HG03280 (cell line): Measurements from ENCODE around the gene RETREG1.
A peak's percentile ranks its signal among the peaks of the same experiment; 100 is the strongest.
"Not testable (repeated sequence)": the region's sequence is repeated elsewhere in the genome, so short reads cannot be mapped to it uniquely, and the experiment has no call there.

Experiments
- ATAC-seq: cut with Tn5 transposase; IDR thresholded peaks from one replicate; pipeline ENCODE4 v1.9.1; 2021; ENCODE audit warnings: mild to moderate bottlenecking, moderate library complexity; ENCODE audit not compliant: unreplicated experiment

Gene RETREG1, protein sequence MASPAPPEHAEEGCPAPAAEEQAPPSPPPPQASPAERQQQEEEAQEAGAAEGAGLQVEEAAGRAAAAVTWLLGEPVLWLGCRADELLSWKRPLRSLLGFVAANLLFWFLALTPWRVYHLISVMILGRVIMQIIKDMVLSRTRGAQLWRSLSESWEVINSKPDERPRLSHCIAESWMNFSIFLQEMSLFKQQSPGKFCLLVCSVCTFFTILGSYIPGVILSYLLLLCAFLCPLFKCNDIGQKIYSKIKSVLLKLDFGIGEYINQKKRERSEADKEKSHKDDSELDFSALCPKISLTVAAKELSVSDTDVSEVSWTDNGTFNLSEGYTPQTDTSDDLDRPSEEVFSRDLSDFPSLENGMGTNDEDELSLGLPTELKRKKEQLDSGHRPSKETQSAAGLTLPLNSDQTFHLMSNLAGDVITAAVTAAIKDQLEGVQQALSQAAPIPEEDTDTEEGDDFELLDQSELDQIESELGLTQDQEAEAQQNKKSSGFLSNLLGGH

DNA sequence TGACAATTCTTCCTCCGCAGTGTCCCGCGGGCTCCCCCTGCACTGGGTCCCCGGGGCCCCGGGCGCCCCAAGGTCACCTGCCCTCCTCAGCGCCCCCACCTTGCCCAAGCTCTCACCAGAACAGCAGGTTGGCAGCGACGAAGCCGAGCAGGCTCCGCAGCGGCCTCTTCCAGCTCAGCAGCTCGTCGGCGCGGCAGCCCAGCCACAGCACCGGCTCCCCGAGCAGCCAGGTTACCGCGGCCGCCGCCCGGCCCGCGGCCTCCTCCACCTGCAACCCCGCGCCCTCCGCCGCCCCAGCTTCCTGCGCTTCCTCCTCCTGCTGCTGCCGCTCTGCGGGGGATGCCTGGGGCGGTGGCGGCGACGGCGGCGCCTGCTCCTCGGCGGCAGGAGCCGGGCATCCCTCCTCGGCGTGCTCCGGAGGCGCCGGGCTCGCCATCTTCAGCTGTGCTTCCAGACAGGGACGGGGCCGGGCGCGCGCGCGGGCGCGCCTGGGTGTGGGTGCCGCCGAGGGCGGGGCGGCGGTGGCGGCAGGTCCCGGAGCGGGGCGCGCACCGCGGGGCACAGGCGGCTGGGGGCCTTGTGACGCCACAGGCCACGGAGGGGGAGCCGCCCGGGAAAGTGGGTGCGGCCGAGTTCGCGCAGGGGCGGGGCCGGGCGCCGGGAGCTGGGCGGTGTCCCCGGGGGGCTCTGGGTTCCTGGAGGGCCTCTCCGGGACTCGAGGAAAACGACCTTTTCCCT is at the start of gene RETREG1:
Gene RETREG1, minus strand, starts transcription at position 462 of the 738 bp plus-strand sequence. Its CDS starts 26 bp downstream, at position 436.
- ATAC-seq, result peak; percentile 70

DNA sequence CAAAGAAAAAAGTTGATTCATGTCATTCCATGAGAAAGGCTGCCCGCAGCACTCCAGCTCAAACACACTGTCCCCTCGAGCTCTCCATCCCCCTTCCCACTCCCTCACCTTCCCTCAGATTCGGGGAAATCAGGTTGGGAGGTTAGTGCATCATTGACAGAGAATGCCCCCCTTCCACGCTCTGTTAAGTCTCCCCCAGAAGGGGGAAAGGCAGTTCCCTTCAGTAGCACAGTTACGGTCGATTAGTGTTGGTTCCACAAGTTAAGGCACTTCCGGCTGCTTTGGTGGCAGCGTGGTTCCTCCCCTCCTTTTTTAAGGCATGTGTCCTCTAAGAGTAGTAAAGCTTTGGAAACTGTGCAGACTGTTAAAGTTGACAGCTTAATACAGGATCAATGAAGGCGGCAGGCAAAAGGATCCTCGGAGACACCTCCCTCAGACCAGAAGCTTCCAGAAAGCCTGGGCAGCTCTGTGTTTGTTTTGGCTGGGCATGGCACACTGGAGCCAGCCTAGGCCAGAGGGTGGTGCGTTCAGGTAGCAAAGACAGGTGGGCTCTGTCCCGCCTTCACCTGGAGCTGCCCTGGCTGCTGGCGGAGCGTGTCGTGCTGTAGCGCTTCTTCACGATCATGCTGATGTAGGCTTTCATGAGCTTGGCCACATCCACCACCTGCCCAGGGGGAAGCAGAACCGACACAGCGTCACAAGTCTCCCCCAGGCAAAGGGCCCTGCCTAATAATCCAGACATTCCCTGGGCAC is 49.5 kb upstream of the RETREG1 start:
- no peak for ATAC-seq

DNA sequence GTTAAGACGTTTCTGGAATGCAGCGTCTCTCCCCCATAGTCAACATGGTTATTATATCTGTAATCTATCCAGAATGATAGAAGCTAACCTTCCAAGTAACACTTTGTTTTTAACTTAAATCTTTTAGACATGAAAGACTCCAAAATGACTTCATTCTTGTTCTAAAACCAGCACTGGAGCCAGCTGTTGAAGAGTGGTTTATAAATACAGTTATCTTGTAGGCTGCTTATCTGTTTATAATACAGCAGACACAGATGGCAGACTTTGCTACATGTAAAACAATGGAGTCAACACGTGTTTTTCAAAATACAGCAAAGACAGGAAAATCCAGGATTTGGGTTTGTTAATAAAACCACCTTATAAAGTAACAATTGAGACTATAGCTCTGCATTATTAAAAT is 48.8 kb upstream of the RETREG1 start:
- ATAC-seq, result no peak

DNA sequence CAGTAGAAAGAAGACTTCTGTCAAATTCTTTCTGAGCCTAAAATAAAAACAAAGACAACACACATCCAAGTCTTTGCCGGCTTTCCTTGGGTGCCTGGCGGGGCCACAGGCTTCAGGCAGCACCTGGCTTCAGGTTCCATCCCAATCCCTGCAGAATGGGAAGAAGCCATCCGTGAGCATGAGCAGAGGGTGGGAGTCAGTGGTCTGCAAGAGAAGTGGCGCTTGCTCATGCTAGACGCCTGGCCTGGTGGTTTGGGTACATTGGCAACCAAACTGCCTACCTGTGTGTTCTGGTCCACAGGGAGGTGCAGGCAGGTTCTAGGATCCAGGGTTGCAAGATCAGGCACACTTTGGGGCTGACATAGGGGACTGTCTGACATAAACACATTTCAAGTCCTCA is 47.6 kb upstream of the RETREG1 start:
- ATAC-seq, result no peak

DNA sequence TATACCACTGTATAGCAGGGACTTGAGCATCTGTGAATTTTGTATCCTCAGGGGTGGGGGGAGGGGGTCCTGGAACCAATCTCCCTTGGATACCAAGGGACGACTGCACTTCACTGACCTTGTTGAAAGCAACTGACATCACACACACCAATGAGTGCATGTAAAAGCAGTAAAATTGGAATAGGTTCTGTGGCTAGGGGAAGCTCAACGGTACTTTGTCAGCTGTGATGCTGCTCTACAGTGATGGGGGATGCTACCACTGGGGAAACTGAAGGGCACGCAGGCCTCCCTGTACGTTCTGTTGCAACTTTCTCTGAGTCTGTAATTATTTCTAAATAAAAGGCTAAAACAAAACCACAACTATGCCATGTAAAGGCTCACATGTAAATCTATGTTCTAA is 47.0 kb upstream of the RETREG1 start:
- ATAC-seq, result no peak

DNA sequence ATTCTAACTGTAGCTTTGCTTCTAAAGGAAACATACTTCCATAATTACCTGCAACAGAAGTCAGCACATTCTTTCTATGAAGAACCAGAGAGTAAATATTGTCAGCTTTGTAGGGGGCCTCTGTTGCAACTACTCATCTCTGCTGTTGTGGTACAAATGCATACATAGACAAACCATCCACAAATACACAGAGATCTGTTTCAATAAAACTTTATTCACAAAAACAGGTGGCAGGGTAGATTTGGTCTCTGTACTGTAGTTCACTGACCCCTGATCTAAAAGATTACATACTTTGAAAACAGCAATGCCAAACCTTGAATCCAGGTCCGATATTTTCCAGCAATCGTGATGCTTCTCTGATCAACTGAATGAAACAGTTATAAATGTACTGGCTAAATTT is 44.9 kb upstream of the RETREG1 start:
- ATAC-seq, result no peak

DNA sequence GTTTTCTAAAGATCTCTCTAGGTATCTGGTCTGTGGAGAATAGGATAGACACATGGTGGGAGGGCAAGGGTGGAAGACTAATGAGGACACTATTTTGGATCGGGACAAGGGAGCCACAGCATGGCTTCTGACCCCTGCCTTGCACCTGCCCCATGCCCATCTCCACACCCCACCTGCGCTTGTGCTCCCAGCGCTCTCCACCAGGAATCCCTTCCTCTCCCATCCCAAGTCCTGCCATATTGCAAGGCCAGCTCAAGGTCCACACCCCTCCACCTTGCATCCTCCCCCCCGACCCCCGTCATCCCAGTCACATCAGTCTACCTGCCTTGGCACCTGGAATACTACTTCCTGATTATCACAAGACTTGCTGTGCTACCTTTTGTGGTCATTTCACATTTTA is 44.2 kb upstream of the RETREG1 start:
- no peak for ATAC-seq

DNA sequence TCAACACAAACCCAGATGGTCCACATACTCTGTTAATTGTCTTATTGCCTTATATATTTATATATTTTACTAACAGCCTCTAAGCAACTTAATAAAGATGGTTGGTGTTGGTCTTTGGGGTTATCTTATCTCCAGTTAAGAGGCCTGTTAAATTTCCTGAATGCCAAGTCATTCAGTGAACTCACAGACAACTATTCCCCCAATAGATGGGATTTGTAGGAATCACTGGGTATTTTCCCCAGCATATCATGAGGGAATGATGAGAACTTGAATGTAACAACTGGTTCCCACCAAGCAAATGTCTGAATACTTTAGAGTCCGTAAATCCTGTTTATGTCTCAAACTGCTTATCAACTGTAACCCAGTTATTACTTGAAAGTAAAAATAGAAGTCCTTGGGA is 42.7 kb upstream of the RETREG1 start:
- no peak for ATAC-seq

DNA sequence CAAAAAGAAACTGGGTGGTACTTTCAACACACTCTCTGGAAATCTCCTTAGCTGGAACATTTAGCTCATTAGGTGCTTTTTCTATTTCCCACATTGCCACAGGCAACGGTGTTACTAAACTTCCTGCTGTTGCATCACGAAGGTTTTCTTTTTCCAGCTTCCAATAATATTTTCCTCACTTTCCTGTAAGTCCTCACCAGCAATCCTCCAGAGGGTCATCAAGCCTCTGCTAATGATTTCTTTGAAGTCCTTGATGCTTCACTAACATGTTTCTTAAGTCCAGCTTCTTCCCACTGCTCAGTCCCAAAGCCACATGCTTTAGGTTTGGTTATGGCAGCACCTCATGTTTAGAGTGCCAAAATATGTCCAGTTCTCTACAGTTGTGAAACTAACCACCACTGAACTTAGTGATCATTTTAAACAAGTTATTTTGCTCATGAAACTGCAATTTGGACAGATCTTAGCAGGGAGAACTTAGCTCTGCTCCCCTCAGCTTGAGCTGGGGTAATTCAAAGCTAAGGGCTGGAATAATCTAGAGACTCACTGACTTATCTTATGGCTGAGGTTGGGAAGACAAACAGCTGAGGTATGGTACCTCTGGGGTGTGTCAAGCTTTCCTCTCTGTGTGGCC is 39.9 kb upstream of the RETREG1 start:
- ATAC-seq, result no peak

DNA sequence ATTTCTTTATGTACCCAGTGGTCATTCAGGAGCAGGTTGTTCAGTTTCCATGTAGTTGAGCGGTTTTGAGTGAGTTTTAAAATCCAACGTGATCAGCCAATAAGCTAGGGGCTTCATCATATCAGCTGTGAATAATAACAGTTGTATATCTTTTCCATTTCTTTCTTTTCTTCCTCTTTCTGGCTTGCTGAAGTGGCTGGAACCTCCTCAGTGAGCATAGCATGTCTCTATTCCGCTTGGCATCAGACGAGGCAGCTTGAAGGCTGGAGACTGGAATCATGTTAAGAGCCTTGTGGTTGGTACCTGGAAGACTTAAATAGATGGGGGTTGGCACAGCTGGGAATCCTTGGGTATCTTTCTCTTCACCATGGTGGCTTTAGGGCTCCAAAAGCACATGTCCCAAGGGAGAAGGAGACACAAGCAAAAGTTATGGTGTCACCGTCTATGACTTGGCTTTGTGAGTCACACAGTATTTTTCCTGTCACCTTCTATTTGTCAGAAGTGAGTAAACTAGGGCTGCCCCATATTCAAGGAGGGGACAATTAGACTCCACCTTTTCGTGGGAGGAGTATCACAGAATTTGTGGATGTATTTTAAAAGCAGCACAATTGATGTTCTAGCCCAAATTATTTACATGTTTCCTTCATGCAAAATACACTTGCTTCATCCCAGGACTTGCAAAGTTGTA is 38.0 kb upstream of the RETREG1 start:
- ATAC-seq, result no peak

DNA sequence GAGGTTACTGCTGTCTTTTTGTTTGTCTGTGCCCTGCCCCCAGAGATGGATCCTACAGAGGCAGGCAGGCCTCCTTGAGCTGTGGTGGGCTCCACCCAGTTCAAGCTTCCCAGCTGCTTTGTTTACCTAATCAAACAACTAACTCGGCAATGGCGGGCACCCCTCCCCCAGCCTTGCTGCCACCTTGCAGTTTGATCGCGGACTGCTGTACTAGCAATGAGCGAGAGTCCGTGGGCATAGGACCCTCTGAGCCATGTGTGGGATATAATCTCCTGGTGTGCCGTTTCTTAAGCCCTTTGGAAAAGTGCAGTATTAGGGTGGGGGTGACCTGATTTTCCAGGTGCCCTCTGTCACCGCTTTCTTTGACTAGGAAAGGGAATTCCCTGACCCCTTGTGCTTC is 31.9 kb upstream of the RETREG1 start:
- not testable (repeated sequence) for ATAC-seq

DNA sequence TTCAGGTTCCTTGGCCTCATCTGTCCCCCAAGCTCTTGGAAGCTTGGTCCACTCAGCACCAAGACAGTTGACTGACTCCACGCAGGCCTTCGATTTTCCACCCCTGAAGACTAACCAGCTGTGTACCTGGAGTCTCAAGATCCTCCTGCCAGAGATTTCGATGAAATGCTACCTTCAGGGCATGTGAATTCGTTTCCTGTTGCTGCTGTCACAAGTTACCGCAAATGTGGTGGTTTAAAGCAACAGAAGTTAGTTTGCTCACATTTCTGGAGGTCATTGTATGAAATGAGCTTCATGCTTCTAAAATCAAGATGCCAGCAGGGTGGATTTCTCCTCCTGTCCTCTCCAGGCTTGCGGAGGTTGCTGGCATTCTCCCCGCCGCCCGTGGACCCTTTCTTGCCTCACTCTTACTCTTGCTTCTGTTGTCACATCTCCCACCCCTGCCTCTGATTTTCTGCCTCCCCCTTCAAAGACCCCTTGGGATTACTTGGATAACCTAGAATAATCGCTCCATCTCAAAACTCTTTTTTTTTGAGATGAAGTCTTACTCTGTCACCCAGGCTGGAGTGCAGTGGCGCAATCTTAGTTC is 27.6 kb upstream of the RETREG1 start:
- no peak for ATAC-seq

DNA sequence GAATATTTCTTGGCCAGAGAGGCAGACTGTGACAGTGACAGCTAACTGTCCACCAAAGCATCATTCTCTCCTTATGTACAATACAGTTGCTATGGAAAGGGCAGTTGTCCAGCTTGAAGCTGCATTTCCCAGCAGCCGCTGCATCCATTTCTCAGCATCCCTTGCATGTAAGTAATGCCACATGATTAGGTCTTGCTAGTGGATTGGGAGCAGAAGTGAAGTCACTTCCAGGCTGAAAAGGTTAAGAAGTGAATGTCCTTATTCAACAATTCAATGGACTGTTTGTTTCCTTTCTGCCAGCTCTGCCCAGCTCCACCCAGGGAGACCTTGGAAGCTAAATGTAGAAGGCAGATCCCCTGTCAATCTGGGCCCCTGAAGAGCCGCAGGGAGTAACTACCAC is 26.1 kb upstream of the RETREG1 start:
- ATAC-seq, result no peak

DNA sequence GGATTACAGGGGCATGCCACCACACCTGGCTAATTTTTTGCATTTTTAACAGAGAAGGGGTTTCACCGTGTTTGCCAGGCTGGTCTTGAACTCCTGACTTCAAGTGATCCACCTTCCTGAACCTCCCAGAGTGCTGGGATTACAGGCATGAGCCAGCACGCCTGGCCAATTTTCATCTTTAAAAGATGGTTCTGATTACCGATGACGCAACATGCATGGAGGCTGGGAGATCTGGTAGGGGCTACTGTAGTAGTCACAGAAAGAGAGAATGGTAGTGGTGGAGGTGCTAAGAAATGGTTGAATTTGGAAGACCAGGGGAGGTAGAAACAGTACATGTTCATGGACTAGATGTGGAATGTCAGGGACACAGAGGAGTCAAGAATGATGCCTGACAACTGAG is 22.4 kb upstream of the RETREG1 start:
- no peak for ATAC-seq

DNA sequence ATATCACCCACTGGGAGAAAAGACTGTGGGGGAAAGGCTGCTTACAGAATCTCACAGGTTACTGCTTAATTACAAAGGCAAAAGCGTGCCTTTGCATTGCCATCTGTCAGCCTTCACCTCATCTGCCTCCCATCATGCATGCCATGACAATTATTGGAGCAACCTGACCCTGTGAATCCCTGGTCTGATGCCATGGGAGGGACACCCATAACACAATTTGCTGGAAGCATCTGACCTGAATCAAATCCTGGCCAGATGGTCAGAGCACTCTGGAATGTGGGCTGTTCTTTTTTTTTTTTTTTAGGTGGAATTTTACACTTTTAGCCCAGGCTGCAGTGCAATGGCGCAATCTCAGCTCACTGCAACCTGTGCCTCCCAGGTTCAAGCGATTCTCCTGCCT is 11.6 kb upstream of the RETREG1 start:
- ATAC-seq, result no peak

DNA sequence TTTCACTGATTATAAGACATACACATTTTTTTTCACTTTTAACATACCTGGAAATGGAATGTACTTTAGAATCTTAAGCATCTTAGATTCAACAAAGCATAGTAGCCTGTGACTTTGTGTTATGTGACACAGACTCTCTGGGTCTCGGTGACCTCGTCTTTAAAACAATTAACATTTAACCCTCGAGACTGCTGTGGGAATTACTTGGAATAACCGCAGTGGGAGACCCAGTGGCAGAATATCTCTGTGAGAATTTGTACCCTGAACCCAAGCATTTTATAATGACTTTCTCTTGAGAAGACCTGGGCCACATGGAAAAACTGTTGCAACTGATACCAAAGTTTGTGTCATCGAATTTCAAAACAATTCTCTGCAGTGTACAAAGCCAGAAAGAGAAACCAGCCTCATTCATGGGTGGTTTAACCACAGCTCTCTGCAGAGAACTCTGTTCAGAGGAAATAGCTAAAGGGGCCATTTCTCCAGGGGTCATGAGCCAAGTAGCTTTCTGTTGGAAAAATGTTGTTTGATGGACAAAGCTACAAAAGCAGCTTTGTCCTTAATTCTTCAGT is 10.0 kb upstream of the RETREG1 start:
- peak; percentile 80 for ATAC-seq

DNA sequence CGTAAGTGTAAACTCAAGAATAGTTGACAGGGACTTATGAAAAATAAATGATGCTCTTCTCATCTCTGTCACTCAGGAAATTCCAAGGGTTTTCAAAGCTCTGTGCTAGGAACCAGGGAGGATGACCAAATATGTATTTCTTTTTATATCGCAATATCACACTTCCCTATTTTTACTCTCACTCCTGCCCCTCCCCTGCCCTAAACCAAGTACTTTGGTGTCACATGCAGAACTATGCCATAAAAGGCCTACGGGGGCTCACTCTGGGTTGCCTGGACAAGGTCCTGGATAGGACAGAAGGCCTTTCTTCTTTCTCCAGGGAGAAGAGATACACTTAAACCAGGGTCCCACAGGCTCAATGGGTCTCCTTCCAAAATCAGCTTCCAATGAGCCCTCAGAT is 8.3 kb upstream of the RETREG1 start:
- ATAC-seq, result no peak

DNA sequence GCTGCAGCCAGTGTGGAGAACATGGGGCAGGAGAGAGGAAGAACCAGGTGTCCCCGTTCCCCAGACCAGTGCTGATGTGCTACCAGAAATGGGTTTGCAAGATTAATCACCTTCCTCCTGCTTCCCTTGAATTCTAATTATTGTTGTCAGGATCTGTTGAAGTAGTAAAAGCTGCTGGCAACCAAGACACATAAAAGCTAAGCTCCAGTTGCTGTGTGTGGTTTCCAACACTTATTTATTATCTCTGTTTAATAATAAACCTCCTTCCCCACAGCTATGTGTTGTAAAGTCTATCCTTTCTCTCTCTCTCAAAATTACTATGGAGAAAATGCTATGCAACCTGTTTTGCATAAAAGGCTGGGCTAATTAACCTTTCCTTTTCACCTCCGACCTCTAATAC is 2.3 kb upstream of the RETREG1 start:
- ATAC-seq, result no peak

DNA sequence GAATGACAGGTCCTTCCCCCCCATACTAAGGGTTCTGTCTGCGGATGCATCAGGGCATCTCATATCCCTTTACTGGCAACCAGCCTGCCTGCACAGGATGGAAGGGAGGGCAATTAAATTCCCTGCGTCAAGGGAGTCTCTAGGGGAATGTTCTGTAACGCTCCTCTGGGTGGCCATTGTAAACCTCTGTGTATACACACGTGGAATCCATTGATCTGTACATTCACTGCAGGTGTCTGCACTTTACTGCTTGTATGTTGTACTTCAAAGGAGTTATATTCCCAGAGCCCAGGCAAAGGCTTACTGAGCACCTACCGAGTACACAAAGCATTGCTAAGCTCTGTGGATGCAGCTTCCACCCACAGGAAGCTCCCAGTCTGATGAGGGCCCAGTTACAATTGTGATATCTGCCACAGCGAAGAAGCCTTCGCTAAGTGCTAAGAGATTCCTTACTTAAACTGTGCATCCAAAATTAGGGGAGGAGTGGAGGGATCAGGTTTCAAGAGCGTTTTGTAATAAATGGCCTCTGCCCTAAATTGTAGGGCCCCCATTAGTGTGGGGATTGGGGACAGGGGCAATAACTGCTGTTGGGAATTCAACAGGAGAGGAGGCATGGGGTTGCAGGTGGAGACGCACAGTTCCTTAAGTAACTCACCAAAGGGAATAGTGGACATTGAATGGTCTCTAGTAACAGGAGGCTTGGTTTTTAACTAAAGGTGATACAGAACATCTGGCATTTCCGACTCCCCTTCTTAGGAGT is 1.5 kb upstream of the RETREG1 start:
- no peak for ATAC-seq
